H1 (cell line): ENCODE measurements around the gene SOCS7. TPM values are rescaled to one million over a fixed set of nuclear protein-coding genes. Genes with fewer than 3 reads are reported as not detected.

Experiments used
- CTCF ChIA-PET: fragments of 300-600 bp; sonication (Branson Sonifier 250); formaldehyde crosslinking; loops from one replicate; lab custom pipeline; 2021; ENCODE audit not compliant: partially characterized antibody; lab: Charles Lee
- POLR2A ChIA-PET: fragments of 300-600 bp; sonication (Branson Sonifier 250); formaldehyde crosslinking; loops from one replicate; lab custom pipeline; 2021; ENCODE audit warnings: inconsistent platforms; ENCODE audit not compliant: partially characterized antibody; lab: Charles Lee
- DNase-seq, 2 experiments: peaks; one replicate each; pipeline versions ENCODE4 v3.0.0 to v3.0.0-alpha.2; 2010 to 2022; ENCODE audit warnings: low spot score in 2 of 2, low read depth in 1 of 2, mixed read lengths in 1 of 2
- FAIRE-seq: peaks from 2 replicates; lab custom pipeline; 2011; peaks lifted over from hg19 to GRCh38; lab: Jason Lieb, UNC
- H2AFZ ChIP-seq: 2 replicates; pipeline ENCODE4 v1.8.1; 2012; ENCODE audit warnings: low read length, inconsistent platforms
- H2AK5ac ChIP-seq: 2 replicates; pipeline ENCODE4 v1.6.1; 2013; ENCODE audit warnings: low read depth, low read length
- H2BK120ac ChIP-seq: replicated peaks from 2 replicates; pipeline ENCODE3; 2013; ENCODE audit warnings: low read depth, low read length, inconsistent platforms
- H2BK12ac ChIP-seq: 2 replicates; pipeline ENCODE4 v1.6.1; 2013; ENCODE audit warnings: low read depth, low read length
- H2BK15ac ChIP-seq: 2 replicates; pipeline ENCODE4 v1.6.1; 2013; ENCODE audit warnings: low read length
- H2BK20ac ChIP-seq: 2 replicates; pipeline ENCODE4 v1.6.1; 2013; ENCODE audit warnings: low read length
- H2BK5ac ChIP-seq: 2 replicates; pipeline ENCODE4 v1.6.1; 2013; ENCODE audit warnings: low read depth, low read length
- H3K14ac ChIP-seq: 2 replicates; pipeline ENCODE4 v1.6.1; 2013; ENCODE audit warnings: inconsistent platforms; ENCODE audit not compliant: insufficient read length
- H3K18ac ChIP-seq: 2 replicates; pipeline ENCODE4 v1.6.1; 2013; ENCODE audit warnings: low read length; ENCODE audit errors: extremely low read depth
- H3K23ac ChIP-seq: 2 replicates; pipeline ENCODE4 v1.6.1; 2013; ENCODE audit warnings: inconsistent platforms; ENCODE audit not compliant: insufficient read length
- H3K23me2 ChIP-seq: 2 replicates; pipeline ENCODE4 v1.6.1; 2013; ENCODE audit warnings: low read depth, low read length
- H3K27ac ChIP-seq: 2 replicates; pipeline ENCODE4 v1.6.1; 2011; ENCODE audit warnings: low read depth, low read length, inconsistent platforms
- H3K27me3 ChIP-seq, 4 experiments: replicated peaks in 1 of 4; 1 replicate in 1 of 4; 2 replicates in 3 of 4; pipeline versions ENCODE4 v1.6.1 to v1.8.1; 2011 to 2013; ENCODE audit warnings: low read length in 3 of 4, mild to moderate bottlenecking in 3 of 4, inconsistent platforms in 2 of 4, mixed read lengths in 2 of 4, moderate library complexity in 1 of 4; ENCODE audit not compliant: control insufficient read depth in 3 of 4, insufficient read depth in 3 of 4; ENCODE audit errors: extremely low read depth in 1 of 4
- H3K36me3 ChIP-seq, 4 experiments: 2 replicates each; pipeline versions ENCODE4 v1.6.1 to v1.8.1; 2011 to 2013; ENCODE audit warnings: mild to moderate bottlenecking in 4 of 4, low read length in 3 of 4, moderate library complexity in 2 of 4, control low read depth in 1 of 4, inconsistent platforms in 1 of 4; ENCODE audit not compliant: insufficient read depth in 4 of 4, control insufficient read depth in 2 of 4
- H3K4ac ChIP-seq: replicated peaks from 2 replicates; pipeline ENCODE3; 2013; ENCODE audit warnings: low read length, low read depth, mixed read lengths, inconsistent platforms; ENCODE audit not compliant: insufficient read length
- H3K4me1 ChIP-seq, 4 experiments: replicated peaks in 1 of 4; 1 replicate in 1 of 4; 2 replicates in 3 of 4; pipeline versions ENCODE4 v1.6.1 to v1.8.1; 2011 to 2013; ENCODE audit warnings: low read length in 3 of 4, inconsistent platforms in 2 of 4, mixed read lengths in 1 of 4; ENCODE audit not compliant: insufficient read depth in 4 of 4, control insufficient read depth in 3 of 4
- H3K4me2 ChIP-seq, 2 experiments: 2 replicates each; pipeline versions ENCODE4 v1.6.1 to v1.8.1; 2011 to 2013; ENCODE audit warnings: low read depth in 2 of 2, low read length in 2 of 2, control low read depth in 1 of 2, inconsistent platforms in 1 of 2, mild to moderate bottlenecking in 1 of 2; ENCODE audit not compliant: insufficient read depth in 1 of 2
- H3K4me3 ChIP-seq, 4 experiments: fragments of 200-600, 300-600 bp in 1 of 4; sonication (generic), shearing (Covaris generic), sonication (Bioruptor Twin) in 1 of 4; 2 replicates each; pipeline versions ENCODE4 v1.5.1 to v1.8.1; 2011 to 2016; ENCODE audit warnings: low read length in 4 of 4, low read depth in 3 of 4, control low read depth in 2 of 4, inconsistent platforms in 2 of 4, mild to moderate bottlenecking in 2 of 4, mixed read lengths in 1 of 4, moderate library complexity in 1 of 4; ENCODE audit not compliant: insufficient read depth in 2 of 4; ENCODE audit errors: extremely low read depth in 1 of 4
- H3K56ac ChIP-seq: replicated peaks from 2 replicates; pipeline ENCODE3; 2013; ENCODE audit warnings: low read depth, mild to moderate bottlenecking, mixed read lengths, low read length, inconsistent platforms; ENCODE audit not compliant: insufficient read length
- H3K79me1 ChIP-seq: 2 replicates; pipeline ENCODE4 v1.6.1; 2013; ENCODE audit warnings: low read depth, low read length, control low read depth
- H3K79me2 ChIP-seq, 2 experiments: 2 replicates each; pipeline versions ENCODE4 v1.6.1 to v1.8.1; 2012 to 2013; ENCODE audit warnings: low read length in 2 of 2, mild to moderate bottlenecking in 2 of 2, inconsistent platforms in 1 of 2; ENCODE audit not compliant: insufficient read depth in 2 of 2, control insufficient read depth in 1 of 2
- H3K9ac ChIP-seq, 4 experiments: replicated peaks in 1 of 4; 1 replicate in 1 of 4; 2 replicates in 3 of 4; pipeline versions ENCODE4 v1.6.1 to v1.8.1; 2011 to 2013; ENCODE audit warnings: low read depth in 3 of 4, low read length in 3 of 4, control low read depth in 2 of 4, mild to moderate bottlenecking in 2 of 4, moderate library complexity in 2 of 4, inconsistent platforms in 1 of 4; ENCODE audit errors: extremely low read depth in 1 of 4
- H3K9me3 ChIP-seq, 2 experiments: 2 replicates each; pipeline versions ENCODE4 v1.6.1 to v1.8.1; 2012 to 2013; ENCODE audit warnings: mild to moderate bottlenecking in 2 of 2, moderate library complexity in 2 of 2, control low read depth in 1 of 2, inconsistent platforms in 1 of 2, low read depth in 1 of 2, low read length in 1 of 2, mixed read lengths in 1 of 2; ENCODE audit not compliant: insufficient read depth in 2 of 2
- H4K20me1 ChIP-seq, 2 experiments: replicated peaks in 1 of 2; 2 replicates each; pipeline versions ENCODE3 to v1.8.1; 2011 to 2013; ENCODE audit warnings: inconsistent platforms in 2 of 2, low read length in 2 of 2, mild to moderate bottlenecking in 1 of 2; ENCODE audit not compliant: insufficient read depth in 2 of 2, control insufficient read depth in 1 of 2
- H4K5ac ChIP-seq: 2 replicates; pipeline ENCODE4 v1.6.1; 2013; ENCODE audit warnings: low read length, low read depth, mixed read lengths, inconsistent platforms; ENCODE audit not compliant: insufficient read length
- H4K8ac ChIP-seq: 2 replicates; pipeline ENCODE4 v1.8.0; 2013; ENCODE audit warnings: mild to moderate bottlenecking, moderate library complexity, low read length, inconsistent platforms; ENCODE audit not compliant: insufficient read depth; ENCODE audit errors: extremely low read depth
- H4K91ac ChIP-seq: replicated peaks from 2 replicates; pipeline ENCODE3; 2013; ENCODE audit warnings: low read length, mixed read lengths, inconsistent platforms; ENCODE audit not compliant: insufficient read length
- ATF3 ChIP-seq: IDR thresholded peaks from 2 replicates; pipeline ENCODE4 v1.6.1; 2011; ENCODE audit warnings: low read depth, mild to moderate bottlenecking, low read length; ENCODE audit not compliant: insufficient read depth
- CTCF ChIP-seq, 3 experiments: IDR thresholded peaks; 1 replicate in 2 of 3; 2 replicates in 1 of 3; pipeline versions ENCODE4 v1.5.1 to v1.6.1; 2011; ENCODE audit warnings: low read length in 3 of 3, mild to moderate bottlenecking in 3 of 3, inconsistent platforms in 2 of 3, low read depth in 1 of 3, moderate library complexity in 1 of 3; ENCODE audit not compliant: insufficient read depth in 1 of 3; ENCODE audit errors: control extremely low read depth in 1 of 3
- FOSL1 ChIP-seq: IDR thresholded peaks from 2 replicates; pipeline ENCODE4 v1.6.1; 2011; ENCODE audit warnings: mild to moderate bottlenecking, low read depth, low read length, moderate library complexity; ENCODE audit not compliant: insufficient read depth
- KDM1A ChIP-seq: fragments of 200-600, 300-600 bp; sonication (generic); IDR thresholded peaks from 2 replicates; pipeline ENCODE4 v1.7.1; 2016; ENCODE audit warnings: mild to moderate bottlenecking, low read length, borderline replicate concordance
- KDM4A ChIP-seq: IDR thresholded peaks from one replicate; pipeline ENCODE4 v1.7.1; 2012; ENCODE audit warnings: low read depth, mild to moderate bottlenecking, moderate library complexity, low read length, inconsistent platforms; ENCODE audit not compliant: severe bottlenecking
- WGBS, 2 experiments: shearing (Covaris generic) in 1 of 2; methylation state at CpG; one replicate each; pipeline versions ENCODE4 v1.1.6 to v1.1.7; 2013 to 2015; ENCODE audit warnings: low lambda C conversion rate in 2 of 2, mixed read lengths in 2 of 2, inconsistent platforms in 1 of 2, low coverage in 1 of 2, missing lambda C conversion rate in 1 of 2; ENCODE audit not compliant: insufficient replicate concordance in 2 of 2, insufficient coverage in 1 of 2, insufficient read length in 1 of 2; ENCODE audit errors: extremely low coverage in 1 of 2, missing lambda C conversion rate in 1 of 2; 5-methylcytosine and 5-hydroxymethylcytosine counted together
- polyA plus RNA-seq, 7 experiments: library from polyadenylated mRNA; depleted of rRNA in 3 of 7; stranded (reverse) in 5 of 7; unstranded in 2 of 7; fragments of >200 nt in 5 of 7; fragments of 200-250 nt in 2 of 7; gene quantifications; 1 replicate in 5 of 7; 2 replicates in 1 of 7; 4 replicates in 1 of 7; pipeline versions ENCODE4 v1.2.1 to v1.2.3, GENCODE V29; 2011 to 2013; ENCODE audit warnings: missing spikeins in 2 of 7, mixed read lengths in 2 of 7
- total RNA-seq: library from RNA; stranded (reverse); fragmentation: NEBNext Ultra II Directional; extraction: Animal tissue kit (Norgen Biotek cat#: 25700); gene quantifications from 2 replicates; pipeline ENCODE4 v1.2.1, GENCODE V29; 2021

SOCS7 gene
- total and polyA plus RNA-seq, 2 of the 8 experiments (the other 6 are each of a cell fraction or from before 2014, with no cell fraction given) = 13.5 to 26.9 TPM

- Histone ChIP-seq H3K4me3 (no peak overlapping the region), H3K23ac (no peak overlapping the region), H3K4me1 (peaks cover 0 to 4% (median 2%) of the 10 kb centered on the region in 4 experiments; a peak in 2 of 7 replicates), H2BK120ac (no peak overlapping the region), H3K14ac (no peak overlapping the region), H4K20me1 (no peaks in the 10 kb centered on the region), H2BK12ac (no peak overlapping the region), H3K4ac (no peak overlapping the region), H3K27me3 (no peaks in the 10 kb centered on the region), H2BK15ac (no peak overlapping the region), H3K9ac (no peak overlapping the region; a peak in 1 of 7 replicates)
- ChIA-PET POLR2A (interaction anchor here (1.1 to 1.6 kb wide), 3 partner anchors 11 to 13 kb away, joined by 3 to 4 read pairs (median 3); no protein-coding TSS in a partner anchor), CTCF (interaction anchor here (1.1 to 25.7 kb wide), 9 partner anchors 9 to 57 kb away, joined by 3 to 400 read pairs (median 6); partner anchors contain the start of gene ARHGAP23)
- 77% methylated on average over 5 of the region's 5 CpGs; no CpG with 5 or more reads in 1 of the 2 experiments for WGBS, 2 experiments
- no peak for DNase-seq
- TF ChIP-seq KDM4A (no peak), KDM1A (no peak), FOSL1 (no peak), CTCF (IDR thresholded peaks at IDR 0.05; ENCODE audit: control extremely low read depth in 1 of 3, insufficient read depth in 1 of 3, low read depth in 1 of 3, low read length in 3 of 3) (no peak), ATF3 (no peak)
- TF ChIP-seq, all 59 proteins: peak for 0
- Histone ChIP-seq H3K4me2 (no peak overlapping the region), H3K79me2 (peaks cover 0 to 42% of the 10 kb centered on the region in 2 experiments; a peak in 2 of 4 replicates), H3K56ac (no peak overlapping the region), H4K91ac (no peak overlapping the region), H3K18ac (no peak overlapping the region), H2BK20ac (no peak overlapping the region), H3K36me3 (peaks cover 0 to 15% (median 0%) of the 10 kb centered on the region in 4 experiments; a peak in 2 of 8 replicates), H4K8ac (no peak overlapping the region), H3K27ac (no peak overlapping the region), H2BK5ac (no peak overlapping the region), H2AFZ (no peak overlapping the region), H2AK5ac (no peak overlapping the region), H3K79me1 (no peaks in the 10 kb centered on the region; the same call in 1 of the 2 replicates), H3K23me2 (no peaks in the 10 kb centered on the region), H3K9me3 (no peaks in the 10 kb centered on the region), H4K5ac (no peak overlapping the region)
- no peak for FAIRE-seq
Observed at GRCh38 chr17:38361694-38362465, 10.2 kb downstream of the SOCS7 start.
